Right ventricle myocardium inferior (tissue), 1 donor: ENCODE measurements around the gene TMEM63A. TPM values are rescaled to one million over a fixed set of nuclear protein-coding genes. Genes with fewer than 3 reads are reported as not detected.
"Not testable (repeated sequence)": the region's sequence is repeated elsewhere in the genome, so short reads cannot be mapped to it uniquely, and the experiment has no call there.

ENCODE experiments used
- ATAC-seq: fragments of 200-7000 bp; cut with Tn5 transposase; one replicate; pipeline ENCODE4 v1.9.1; 2020; ENCODE audit warnings: mild to moderate bottlenecking, moderate library complexity
- DNase-seq: peaks from one replicate; pipeline ENCODE4 v3.0.0; 2021; ENCODE audit errors: missing footprints
- intact Hi-C: fragments of 100-400 bp; cut with DNase I; formaldehyde crosslinking; loops from one replicate; pipeline ENCODE4 v1.11.0; 2022
- total RNA-seq: library from RNA; stranded (reverse); fragmentation: NEBNext Ultra II Directional; extraction: Animal tissue kit (Norgen Biotek cat#: 25700); gene quantifications from one replicate; pipeline ENCODE4 v1.2.1, GENCODE V29; 2021
- donor health status: DM: no; HTN: yes; CAD: no; lungs with severe emphysema.

The TMEM63A gene
- total RNA-seq, 1 donor from 2014 or later = 30.6 TPM

- DNase-seq (peak; percentile 88), ATAC-seq (peak; percentile 82)
- intact Hi-C loops = loop anchor here (1.0 kb wide), 1 partner anchor 17 kb away; no protein-coding TSS in a partner anchor
These were observed 65.3 kb downstream of the TMEM63A start for GRCh38 chr1:225816643-225817538.

- no peak for ATAC-seq
- intact Hi-C loops = no loop called here
These were observed 66.5 kb downstream of the TMEM63A start for GRCh38 chr1:225815526-225816178.

GRCh38 chr1:225815090-225815489 is 67.1 kb downstream of the TMEM63A start:
- DNase-seq, ATAC-seq, intact Hi-C loops: not testable (repeated sequence)

More at GRCh38 chr1:225815526-225816178, 66.5 kb downstream of the TMEM63A start:
- no peak for DNase-seq

DNA sequence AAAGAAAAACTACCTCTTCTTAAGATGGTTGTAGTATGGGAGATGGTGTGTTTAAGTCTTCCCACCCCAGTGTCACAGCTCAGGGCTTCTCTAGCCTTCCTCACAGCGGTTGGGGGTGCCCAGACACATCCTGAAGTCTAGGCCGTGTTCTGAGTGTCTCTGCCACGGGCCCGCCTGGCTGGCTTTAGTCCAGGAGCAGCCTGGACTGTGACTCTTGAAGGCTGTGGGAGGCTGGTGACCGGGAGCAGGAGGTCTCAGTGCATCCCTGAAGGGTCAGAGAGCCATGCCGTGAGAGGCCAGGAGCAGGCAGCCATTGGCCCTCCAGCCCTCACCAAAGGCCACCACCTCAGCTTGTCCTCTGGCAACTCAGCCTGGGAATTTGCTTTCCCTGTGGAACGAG is 67.8 kb downstream of the TMEM63A start:
- no peak for ATAC-seq
- intact Hi-C loops = loop anchor here (5.0 kb wide), 1 partner anchor 68 kb away; the partner anchor contains the start of gene TMEM63A
- peak; percentile 79 for DNase-seq

DNA sequence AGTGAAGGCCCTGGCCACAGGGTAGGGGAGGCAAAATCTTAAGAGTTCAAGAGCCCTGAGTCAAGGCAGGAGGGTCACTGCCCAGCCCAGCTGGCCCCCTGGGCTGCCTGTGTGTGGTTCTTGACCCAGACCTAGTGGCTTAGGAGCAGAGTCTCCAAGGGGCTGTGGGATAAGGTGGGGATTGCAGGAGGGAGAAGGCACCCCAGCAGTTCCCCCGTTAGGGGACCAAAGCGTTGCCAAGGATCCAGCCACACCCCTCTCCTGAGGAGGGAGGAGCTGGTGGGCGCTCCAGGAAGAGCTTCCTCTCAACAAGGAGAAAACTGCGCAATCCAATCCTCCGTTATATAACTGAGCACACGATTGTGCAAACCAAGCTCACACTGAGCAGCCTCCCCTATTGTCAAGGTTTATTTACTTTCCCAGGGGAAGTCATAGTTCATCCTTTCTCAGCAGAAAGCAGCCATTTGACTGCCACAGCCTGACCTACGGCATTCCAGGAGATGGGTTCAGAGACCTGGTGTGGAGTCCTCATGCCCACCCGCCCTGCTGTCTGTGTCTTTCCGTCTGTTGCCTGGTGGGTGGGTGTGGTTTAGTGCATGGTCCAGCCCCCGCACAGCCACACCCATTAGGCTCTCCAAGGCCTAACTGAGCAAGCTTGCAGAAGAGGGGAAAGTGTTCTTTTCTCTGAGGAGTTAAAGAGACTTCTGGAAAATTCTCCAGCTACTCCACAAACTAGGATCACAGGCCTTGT is 68.8 kb downstream of the TMEM63A start:
- intact Hi-C loops = loop anchor here (5.0 kb wide), 1 partner anchor 69 kb away; the partner anchor contains the start of gene TMEM63A
- ATAC-seq (peak; percentile 63), DNase-seq (peak; percentile 87)

DNA sequence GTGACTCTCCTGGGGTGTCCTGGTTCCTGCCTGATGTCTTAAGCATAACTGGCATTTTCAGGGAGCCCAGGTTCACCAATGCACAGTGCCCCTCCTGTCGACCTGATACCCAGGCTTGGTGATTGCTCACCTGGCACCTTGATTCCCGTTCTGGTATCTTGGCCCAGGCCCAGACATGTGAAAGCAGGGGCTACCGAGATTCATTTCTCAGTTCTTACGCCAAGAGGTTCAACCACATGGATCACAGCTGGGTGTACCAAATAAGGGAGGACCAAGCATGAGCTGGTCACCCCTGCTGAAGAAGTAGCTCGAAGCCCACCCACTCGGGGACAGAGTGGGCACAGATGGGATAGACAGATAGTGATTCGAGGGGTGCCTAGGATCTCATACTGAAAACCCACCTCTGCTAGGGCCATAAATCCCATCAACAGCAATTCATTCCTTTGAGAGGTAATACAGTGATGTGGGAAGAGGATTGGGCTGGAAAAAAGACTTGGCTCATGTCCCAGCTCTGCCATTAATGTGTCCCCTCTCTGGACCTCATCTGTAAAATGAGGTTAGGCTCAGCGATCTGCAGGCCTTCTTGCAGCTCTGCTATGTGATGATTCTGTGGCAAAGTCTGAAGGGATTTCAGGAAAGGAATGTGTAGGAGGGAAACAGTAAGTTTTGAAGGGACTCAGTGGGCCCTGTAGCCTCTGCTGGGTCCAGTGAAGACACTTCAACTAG is 69.5 kb downstream of the TMEM63A start:
- ATAC-seq (no peak), DNase-seq (no peak)
- intact Hi-C loops = loop anchor here (5.0 kb wide), 1 partner anchor 70 kb away; the partner anchor contains the start of gene TMEM63A

- ATAC-seq (no peak), DNase-seq (no peak)
- intact Hi-C loops = loop anchor here (2.0 to 5.0 kb wide), 3 partner anchors 35 to 70 kb away; partner anchors contain the start of genes SRP9 and TMEM63A
These were observed 70.3 kb downstream of the TMEM63A start for GRCh38 chr1:225811622-225812487.

- DNase-seq, ATAC-seq: not testable (repeated sequence)
- intact Hi-C loops = loop anchor here (2.0 to 5.0 kb wide), 3 partner anchors 34 to 71 kb away; partner anchors contain the start of genes SRP9 and TMEM63A
These were observed 71.3 kb downstream of the TMEM63A start for GRCh38 chr1:225810579-225811538.

- DNase-seq (peak; percentile 94), ATAC-seq (peak; percentile 91)
- intact Hi-C loops = loop anchor here (2.0 to 5.0 kb wide), 3 partner anchors 33 to 72 kb away; partner anchors contain the start of genes SRP9 and TMEM63A
These were observed 72.2 kb downstream of the TMEM63A start, which contains the start of gene EPHX1 for GRCh38 chr1:225809842-225810578. Gene EPHX1, plus strand, starts transcription at chr1:225810124. Its CDS starts 18,606 bp downstream, at chr1:225828730.

DNA sequence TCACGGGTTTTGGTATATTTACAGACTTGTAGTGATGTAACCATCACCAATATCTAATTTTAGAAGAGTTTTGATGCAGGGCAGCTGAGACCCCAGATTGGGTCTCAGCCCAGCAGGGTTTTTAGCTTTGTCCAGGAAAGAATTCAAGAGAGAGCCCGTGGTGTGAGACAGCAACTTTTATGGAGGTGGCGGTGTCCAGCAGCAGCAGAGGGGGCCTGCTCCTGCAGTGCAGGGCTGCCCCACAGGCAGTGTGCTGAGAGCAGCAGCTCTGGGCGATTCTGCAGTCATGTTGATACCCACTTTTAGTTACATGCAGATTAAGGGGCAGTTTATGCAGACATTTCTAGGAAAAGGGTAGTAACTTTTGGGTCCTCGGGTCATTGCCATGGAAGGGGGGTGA is 74.0 kb downstream of the TMEM63A start:
- intact Hi-C loops = no loop called here
- DNase-seq = no peak
- no peak for ATAC-seq

DNA sequence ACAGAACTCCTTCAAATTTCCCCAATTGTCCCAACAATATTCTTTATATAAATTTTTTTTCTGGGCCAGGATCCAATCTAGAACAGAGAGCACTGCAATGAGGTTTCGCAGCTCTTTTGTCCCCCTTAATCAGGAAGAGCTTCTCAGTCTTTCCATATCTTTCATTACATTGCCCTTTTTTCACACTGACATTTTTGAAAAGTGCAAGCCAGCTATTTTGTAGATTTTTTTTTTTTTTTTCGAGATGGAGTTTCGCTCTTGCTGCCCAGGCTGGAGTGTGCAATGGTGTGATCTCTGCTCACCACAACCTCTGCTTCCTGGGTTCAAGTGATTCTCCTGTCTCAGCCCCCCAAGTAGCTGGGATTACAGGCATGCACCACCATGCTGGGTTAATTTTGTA is 75.4 kb downstream of the TMEM63A start:
- ATAC-seq, intact Hi-C loops, DNase-seq: not testable (repeated sequence)

GRCh38 chr1:225806249-225806648 is 75.9 kb downstream of the TMEM63A start:
- intact Hi-C loops = no loop called here
- no peak for ATAC-seq
- no peak for DNase-seq

DNA sequence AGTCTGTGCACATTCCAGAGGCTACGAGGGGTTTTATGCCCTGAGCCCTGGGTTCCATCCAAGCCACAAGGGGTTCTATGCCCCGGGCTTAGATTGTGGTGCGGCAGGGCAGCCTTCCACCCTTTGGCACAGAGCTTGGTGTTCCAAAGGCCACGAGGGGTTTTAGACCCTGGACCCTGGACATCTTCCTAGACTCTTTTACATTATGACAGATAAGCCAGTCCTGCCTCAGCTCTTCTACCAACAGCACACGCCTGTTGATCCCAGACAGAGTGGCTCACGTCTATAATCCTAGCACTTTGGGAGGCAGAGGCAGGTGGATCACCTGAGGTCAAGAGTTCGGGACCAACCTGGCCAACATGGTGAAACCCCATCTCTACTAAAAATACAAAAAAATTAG is 81.0 kb downstream of the TMEM63A start:
- DNase-seq, intact Hi-C loops, ATAC-seq: not testable (repeated sequence)

- intact Hi-C loops = not testable (repeated sequence)
These were observed 86.1 kb downstream of the TMEM63A start for GRCh38 chr1:225796097-225796496.

More at GRCh38 chr1:225796097-225796496, 86.1 kb downstream of the TMEM63A start:
- not testable (repeated sequence) for DNase-seq, ATAC-seq
